Mucosa of descending colon (tissue), 3 donors: ENCODE results near the gene BTN1A1. TPM values are rescaled to one million over a fixed set of nuclear protein-coding genes. Genes with fewer than 3 reads are reported as not detected.

ENCODE experiments used
- ATAC-seq: fragments of 200-7000 bp; cut with Tn5 transposase; one replicate; pipeline ENCODE4 v1.9.1; 2020; ENCODE audit warnings: mild to moderate bottlenecking, moderate library complexity
- DNase-seq, 3 donors: peaks; one replicate each; pipeline ENCODE4 v3.0.0-alpha.2; 2020
- H3K36me3 ChIP-seq: fragments of 200-600 bp; one replicate; pipeline ENCODE4 v1.8.0; 2021; ENCODE audit warnings: low read depth, mild to moderate bottlenecking
- H3K4me1 ChIP-seq: fragments of 200-600 bp; one replicate; pipeline ENCODE4 v1.8.0; 2021; ENCODE audit warnings: low read depth, mild to moderate bottlenecking
- H3K4me3 ChIP-seq: fragments of 200-600 bp; one replicate; pipeline ENCODE4 v1.8.0; 2021; ENCODE audit warnings: mild to moderate bottlenecking
- H3K9me3 ChIP-seq: fragments of 200-600 bp; one replicate; pipeline ENCODE4 v1.8.0; 2021; ENCODE audit warnings: mild to moderate bottlenecking
- intact Hi-C, 2 donors: fragments of 100-400 bp; cut with DNase I in 1 of 2; cut with micrococcal nuclease in 1 of 2; formaldehyde crosslinking; loops; one replicate each; pipeline versions ENCODE4 v1.11.0 to v1.11.1; 2022; cut with DNase I, micrococcal nuclease
- total RNA-seq, 3 donors: library from RNA; stranded (reverse); fragmentation: NEBNext Ultra II Directional in 2 of 3; extraction: Animal tissue kit (Norgen Biotek cat#: 25700) in 2 of 3; gene quantifications; one replicate each; pipeline versions ENCODE4 v1.2.1 to v1.2.4, GENCODE V29; 2021 to 2023
- TF ChIP-seq, protein P1 (sequence below): fragments of 200-600 bp; IDR thresholded peaks from one replicate; pipeline ENCODE4 v1.8.0; 2022; ENCODE audit warnings: antibody characterized with exemption, mild to moderate bottlenecking
- donor health status: DM: no; HTN: no; CAD: no; lungs with moderate emphysema.
- donor health status: DM: no; HTN: no; CAD: no.
- donor health status: DM: no; HTN: yes; CAD: no.

Gene BTN1A1
- total RNA-seq, 3 donors from 2014 or later = not detected

- ATAC-seq (no peak), DNase-seq (no peak)
- Histone ChIP-seq H3K9me3 (no peaks in the 10 kb centered on the region), H3K4me3 (no peak overlapping the region), H3K4me1 (no peaks in the 10 kb centered on the region), H3K36me3 (no peaks in the 10 kb centered on the region)
- TF ChIP-seq, protein P1, sequence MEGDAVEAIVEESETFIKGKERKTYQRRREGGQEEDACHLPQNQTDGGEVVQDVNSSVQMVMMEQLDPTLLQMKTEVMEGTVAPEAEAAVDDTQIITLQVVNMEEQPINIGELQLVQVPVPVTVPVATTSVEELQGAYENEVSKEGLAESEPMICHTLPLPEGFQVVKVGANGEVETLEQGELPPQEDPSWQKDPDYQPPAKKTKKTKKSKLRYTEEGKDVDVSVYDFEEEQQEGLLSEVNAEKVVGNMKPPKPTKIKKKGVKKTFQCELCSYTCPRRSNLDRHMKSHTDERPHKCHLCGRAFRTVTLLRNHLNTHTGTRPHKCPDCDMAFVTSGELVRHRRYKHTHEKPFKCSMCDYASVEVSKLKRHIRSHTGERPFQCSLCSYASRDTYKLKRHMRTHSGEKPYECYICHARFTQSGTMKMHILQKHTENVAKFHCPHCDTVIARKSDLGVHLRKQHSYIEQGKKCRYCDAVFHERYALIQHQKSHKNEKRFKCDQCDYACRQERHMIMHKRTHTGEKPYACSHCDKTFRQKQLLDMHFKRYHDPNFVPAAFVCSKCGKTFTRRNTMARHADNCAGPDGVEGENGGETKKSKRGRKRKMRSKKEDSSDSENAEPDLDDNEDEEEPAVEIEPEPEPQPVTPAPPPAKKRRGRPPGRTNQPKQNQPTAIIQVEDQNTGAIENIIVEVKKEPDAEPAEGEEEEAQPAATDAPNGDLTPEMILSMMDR = no peak
- intact Hi-C loops = no loop called here
These were observed 25.7 kb downstream of the BTN1A1 start for GRCh38 chr6:26525838-26526237.

GRCh38 chr6:26526928-26527327 lies 26.8 kb downstream of the BTN1A1 start:
- intact Hi-C loops = no loop called here
- Histone ChIP-seq H3K4me3 (no peak overlapping the region), H3K9me3 (no peaks in the 10 kb centered on the region), H3K36me3 (no peaks in the 10 kb centered on the region), H3K4me1 (no peaks in the 10 kb centered on the region)
- TF ChIP-seq, protein P1 = no peak
- no peak for ATAC-seq
- DNase-seq = no peak

DNA sequence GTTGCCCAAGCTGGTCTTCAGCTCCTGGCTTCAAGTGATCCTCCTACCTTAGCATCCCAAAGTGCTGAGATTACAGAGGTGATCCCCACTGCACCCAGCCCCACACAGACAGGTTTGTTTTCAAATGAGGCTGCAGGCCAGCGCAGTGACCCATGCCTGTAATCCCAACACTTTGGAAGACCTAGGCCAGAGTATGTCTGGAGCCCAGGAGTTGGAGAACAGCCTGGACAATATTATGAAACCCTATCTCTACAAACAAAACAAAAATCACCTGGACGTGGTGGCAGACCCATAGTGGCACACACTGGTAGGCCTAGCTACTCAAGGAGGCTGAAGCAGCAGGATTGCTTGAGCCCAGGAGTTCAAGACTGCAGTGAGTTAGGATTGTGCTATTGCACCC lies 30.1 kb downstream of the BTN1A1 start:
- ATAC-seq (no peak), DNase-seq (no peak)
- no peaks in the 10 kb centered on the region for H3K36me3 ChIP-seq
- H3K4me3 ChIP-seq = no peak overlapping the region
- TF ChIP-seq, protein P1 = no peak
- no peaks in the 10 kb centered on the region for H3K9me3 ChIP-seq
- H3K4me1 ChIP-seq = no peaks in the 10 kb centered on the region
- intact Hi-C loops = no loop called here

GRCh38 chr6:26531897-26532296 lies 31.8 kb downstream of the BTN1A1 start:
- Histone ChIP-seq H3K4me3 (no peak overlapping the region), H3K4me1 (no peaks in the 10 kb centered on the region), H3K9me3 (no peaks in the 10 kb centered on the region), H3K36me3 (no peaks in the 10 kb centered on the region)
- ATAC-seq = no peak
- DNase-seq = no peak
- intact Hi-C loops = no loop called here
- TF ChIP-seq, protein P1 = no peak

DNA sequence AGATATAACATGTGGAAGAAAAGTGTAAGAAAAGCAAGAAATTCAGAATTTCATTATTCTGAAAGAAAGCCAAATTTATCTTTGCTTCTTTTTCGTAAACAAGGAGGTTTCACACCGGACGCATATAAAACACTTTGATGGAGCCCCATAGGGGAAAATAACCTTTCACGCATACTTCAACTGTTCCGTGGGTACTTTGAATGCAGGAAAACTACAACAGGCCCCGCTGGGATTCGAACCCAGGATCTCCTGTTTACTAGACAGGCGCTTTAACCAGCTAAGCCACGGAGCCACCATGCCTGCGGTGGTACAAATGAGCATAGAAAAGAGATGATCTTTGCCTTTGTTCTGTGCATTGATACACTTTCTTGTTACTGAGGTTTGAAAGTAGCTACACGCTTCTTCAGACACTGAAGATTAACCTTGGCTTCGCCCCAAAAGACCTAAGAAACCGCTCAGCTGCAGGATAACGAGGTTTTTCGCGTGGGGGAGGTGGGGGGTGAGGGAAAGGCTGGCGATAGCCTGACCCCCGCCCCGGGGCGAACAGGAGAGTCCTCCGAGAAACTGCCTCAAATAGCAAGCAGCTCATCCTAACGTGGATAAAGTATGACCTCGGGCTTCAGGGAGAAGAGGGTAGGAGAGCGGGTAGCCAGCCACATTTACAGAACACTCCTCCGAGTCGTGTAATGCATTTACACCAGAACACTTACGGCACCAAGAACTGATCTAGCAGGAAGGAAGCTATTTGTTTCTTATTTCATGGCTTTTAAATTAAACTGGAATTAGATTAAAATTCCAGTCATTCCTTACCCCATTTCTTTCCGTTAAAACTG lies 32.8 kb downstream of the BTN1A1 start:
- no peak overlapping the region for H3K4me3 ChIP-seq
- no peaks in the 10 kb centered on the region for H3K9me3 ChIP-seq
- H3K4me1 ChIP-seq = peaks cover 4% of the 10 kb centered on the region
- peak; percentile 81 to 95 (median 82) for DNase-seq
- ATAC-seq = peak; percentile 66
- no peaks in the 10 kb centered on the region for H3K36me3 ChIP-seq
- TF ChIP-seq, protein P1 = no peak
- intact Hi-C loops = no loop called here
